GM19025 (cell line): Measurements from ENCODE around the gene EDC3.

Experiments
- ATAC-seq: cut with Tn5 transposase; IDR thresholded peaks from one replicate; pipeline ENCODE4 v1.9.1; 2021; ENCODE audit warnings: mild to moderate bottlenecking, low read depth, moderate library complexity; ENCODE audit not compliant: unreplicated experiment

EDC3 gene

DNA sequence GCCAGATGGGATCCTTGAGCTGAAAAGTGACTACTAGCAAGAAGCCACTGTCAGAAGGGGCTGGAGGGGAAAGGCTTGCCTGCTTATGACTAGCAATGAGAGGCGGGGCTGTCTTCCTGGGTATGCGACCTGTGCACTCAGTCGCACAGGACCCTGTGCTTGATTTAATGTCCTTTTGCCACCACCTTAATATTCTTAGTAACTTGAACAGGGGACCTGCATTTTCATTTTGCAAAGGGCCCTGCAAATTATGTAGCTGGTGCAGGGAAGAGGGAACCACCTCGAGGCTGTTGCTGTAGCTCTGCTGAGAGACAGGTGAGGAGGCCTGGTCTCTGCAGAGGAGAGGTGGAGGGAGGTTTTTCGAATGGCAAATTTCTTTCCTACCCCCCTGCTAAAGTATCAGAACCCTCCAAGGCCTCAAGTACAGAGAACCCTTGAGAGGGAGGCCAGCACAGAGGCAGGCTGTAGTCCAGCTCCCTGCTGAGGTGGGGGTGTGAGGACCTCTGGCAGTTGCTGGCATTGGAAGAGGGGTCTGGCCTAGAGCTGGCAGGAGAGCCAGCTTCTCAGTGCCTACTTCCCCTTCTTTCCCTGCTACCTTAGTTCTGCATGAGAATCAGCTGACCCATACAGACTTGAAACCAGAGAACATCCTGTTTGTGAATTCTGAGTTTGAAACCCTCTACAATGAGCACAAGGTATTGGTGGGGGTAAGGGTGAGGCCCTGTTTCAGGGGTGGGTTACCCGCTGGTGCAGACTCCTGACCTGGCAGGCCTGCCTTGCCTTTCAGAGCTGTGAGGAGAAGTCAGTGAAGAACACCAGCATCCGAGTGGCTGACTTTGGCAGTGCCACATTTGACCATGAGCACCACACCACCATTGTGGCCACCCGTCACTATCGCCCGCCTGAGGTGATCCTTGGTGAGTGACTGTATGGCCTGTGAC is 68.8 kb downstream of the EDC3 start:
- ATAC-seq: peak; percentile 56

DNA sequence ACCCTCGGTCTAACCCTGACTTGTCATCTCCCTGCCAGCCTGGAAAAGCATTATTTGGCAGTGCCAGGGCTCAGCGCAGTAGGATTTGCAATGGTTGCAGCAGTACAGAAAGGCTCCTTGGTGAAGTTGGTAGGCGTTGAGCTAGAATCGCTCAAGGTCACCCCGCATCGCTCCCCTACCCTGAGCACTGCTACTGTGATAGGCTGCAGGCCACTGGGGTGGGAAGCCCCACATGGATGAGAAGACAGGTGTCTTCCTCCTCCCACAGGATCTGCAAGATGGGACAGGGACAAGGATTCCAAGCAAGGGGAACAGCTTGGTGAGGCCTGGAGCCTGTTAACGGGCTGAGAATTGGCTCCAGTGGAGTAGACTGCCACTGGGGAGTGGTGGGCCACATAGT is 69.5 kb downstream of the EDC3 start:
- no peak for ATAC-seq

DNA sequence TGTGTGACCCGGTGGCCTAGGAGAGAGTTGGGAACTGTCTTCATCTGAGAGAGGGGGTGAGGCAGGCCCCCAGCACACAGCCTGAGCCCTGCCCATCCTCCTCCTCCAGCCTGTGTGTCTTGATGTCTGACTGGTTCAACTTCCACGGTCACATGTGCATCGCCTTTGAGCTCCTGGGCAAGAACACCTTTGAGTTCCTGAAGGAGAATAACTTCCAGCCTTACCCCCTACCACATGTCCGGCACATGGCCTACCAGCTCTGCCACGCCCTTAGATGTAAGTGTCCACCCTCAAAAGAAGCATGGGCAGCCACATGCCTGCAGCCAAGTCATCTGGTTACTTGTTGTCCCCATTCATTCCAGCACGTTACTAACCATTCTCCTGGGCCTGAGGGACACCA is 70.1 kb downstream of the EDC3 start:
- no peak for ATAC-seq

DNA sequence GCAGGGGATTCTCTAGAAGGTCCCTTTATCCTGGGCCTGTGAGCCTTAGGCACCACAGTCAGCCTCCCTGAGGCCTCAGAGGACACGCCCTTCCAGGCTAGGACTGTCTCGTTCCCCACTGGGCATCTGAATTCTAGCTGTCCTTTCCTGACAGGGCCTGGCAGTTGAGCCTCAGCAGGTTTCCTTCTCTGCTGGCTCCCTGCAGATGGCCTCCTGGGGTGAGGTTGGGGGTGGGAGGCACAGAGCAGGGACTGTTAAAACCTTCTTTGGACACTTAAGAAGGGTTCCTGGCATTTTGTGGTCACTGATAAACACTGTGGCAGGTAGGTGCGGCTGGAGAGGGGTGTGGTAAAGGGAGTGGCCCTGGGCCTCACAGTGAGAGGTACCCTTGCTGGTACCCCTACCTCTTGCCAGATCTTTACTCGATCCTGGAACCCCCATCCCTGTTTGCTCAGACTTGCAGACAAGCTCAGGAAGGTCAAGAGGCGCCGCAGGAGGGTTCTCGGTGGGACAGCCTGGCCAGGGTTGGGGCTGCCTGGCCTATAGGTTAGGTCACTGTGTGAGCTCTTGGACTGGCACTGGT is 71.7 kb downstream of the EDC3 start:
- ATAC-seq: no peak

DNA sequence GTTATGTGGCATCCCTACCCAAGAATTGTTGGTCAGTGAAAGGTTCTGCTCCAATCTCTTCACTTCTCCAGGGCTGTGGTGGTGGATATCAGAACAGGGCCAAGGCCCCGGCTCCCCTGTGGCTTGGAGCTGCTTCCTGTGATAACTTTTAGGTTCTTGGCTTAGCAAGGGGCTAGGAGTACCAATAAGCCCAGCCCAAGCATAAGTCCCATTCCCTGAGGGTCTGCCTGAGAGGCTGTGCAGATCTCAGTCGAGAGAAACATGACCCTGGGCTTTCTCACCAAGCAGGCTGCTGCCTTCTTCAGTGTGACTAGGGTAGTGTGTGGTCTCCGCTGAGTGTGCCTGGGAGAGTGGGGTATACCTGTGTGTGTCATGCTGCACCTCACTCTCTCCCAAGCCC is 73.1 kb downstream of the EDC3 start:
- ATAC-seq: no peak

DNA sequence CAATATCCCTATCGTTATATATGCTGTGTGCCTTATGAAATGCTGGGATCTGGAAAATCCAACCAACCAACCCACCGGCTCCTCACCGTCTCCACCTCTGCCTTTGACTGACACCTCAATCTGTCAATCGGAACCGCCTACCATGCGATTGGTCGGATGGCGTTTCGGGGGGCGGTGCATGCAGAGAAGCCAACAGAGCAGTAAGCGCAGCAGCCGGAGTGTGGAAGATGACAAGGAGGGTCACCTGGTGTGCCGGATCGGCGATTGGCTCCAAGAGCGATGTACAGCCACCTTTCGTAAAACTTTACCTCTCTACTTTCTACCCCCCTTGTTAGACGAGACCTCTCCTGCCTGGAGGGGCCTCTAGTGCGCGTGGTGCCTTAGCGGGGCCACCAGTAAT is 73.9 kb downstream of the EDC3 start:
- no peak for ATAC-seq

DNA sequence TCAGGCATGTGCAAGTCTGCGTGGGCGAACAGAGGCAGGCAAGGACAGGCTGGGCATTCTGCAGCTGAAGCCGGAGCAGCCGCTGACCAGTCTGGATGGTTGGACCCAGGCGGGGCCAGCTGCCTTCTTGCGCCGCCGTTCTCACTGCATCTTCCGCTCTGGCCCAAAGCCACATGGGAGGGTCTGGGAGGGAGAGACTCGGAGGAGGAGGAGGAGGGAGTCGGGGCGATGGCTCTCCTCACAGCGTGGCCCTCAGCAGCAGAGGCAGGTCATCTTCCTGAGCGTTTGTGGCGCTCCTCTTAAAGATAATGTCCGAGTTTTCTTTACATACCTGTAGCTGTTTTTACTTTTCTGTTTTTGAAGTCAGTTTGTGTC is 74.3 kb downstream of the EDC3 start:
- no peak for ATAC-seq

DNA sequence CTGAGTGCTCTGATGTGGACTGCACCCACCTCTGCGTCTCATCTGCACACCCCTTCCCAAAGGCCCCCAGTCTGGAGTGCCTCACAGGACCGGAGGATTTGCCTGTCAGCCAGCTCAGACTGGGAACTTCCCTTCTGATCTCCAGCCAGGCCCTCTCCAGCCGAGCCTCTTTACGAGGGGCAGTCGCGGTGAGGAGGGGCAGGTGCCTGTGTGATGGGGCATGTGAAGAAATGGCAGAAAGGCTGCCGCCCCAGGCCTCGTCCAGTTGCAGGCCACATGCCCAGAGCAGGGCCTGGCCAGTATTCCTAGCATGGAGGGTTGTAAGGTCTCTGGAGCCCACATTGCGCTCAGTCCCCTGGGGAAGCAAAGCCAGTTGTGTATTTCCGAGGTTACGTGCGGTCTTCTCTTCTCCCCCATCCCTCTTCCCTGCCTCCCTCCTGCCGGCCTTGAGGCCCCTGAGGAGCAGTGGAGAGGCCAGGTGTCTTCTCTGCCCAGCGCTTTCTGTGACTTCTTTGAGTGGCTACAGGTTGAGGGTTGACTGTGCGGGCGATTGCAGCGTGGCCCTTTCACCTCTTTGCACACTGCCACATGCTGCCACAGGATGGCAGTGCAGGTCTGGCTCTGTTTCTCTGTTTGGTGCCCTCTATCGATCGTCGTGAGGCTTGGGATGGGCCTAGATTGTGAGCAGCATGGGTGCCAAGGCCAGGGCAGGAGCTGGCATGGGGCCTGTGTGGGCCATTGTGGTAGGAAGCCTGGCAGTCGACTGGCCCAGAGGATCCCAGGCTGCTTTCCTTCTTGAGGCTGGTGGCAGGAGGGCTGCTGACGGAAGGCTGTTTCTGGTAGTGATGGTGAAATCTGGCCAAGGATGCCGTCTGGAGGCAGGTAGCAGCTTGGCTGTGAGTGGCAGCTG is 74.9 kb downstream of the EDC3 start:
- ATAC-seq: no peak

DNA sequence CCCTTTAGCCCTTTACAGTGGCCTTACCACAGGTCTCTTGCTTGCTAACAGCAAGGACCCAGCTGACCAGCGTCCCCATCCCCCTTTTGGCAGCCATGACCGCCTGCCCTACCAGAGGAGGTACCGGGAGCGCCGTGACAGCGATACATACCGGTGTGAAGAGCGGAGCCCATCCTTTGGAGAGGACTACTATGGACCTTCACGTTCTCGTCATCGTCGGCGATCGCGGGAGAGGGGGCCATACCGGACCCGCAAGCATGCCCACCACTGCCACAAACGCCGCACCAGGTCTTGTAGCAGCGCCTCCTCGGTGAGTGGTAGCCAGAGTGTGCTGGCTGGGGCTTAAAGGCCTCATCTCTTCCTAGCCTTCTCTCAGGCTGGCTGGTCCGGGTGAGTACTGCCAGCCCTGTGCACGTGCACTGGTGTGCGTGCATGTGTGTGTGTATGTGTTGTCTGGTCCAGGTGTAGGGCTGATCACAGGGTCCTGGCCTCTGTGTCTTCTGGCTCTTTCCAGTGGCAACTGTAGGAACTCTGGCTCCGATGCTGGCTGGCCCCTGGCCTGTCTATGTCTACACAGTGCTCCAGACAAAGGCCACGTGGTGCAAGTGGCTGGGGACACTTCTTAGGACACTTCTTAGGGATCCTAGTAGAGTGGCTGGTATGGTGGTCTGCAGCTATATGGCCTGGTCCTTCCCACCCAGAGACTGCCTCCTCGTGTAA is 75.7 kb downstream of the EDC3 start:
- ATAC-seq: no peak

DNA sequence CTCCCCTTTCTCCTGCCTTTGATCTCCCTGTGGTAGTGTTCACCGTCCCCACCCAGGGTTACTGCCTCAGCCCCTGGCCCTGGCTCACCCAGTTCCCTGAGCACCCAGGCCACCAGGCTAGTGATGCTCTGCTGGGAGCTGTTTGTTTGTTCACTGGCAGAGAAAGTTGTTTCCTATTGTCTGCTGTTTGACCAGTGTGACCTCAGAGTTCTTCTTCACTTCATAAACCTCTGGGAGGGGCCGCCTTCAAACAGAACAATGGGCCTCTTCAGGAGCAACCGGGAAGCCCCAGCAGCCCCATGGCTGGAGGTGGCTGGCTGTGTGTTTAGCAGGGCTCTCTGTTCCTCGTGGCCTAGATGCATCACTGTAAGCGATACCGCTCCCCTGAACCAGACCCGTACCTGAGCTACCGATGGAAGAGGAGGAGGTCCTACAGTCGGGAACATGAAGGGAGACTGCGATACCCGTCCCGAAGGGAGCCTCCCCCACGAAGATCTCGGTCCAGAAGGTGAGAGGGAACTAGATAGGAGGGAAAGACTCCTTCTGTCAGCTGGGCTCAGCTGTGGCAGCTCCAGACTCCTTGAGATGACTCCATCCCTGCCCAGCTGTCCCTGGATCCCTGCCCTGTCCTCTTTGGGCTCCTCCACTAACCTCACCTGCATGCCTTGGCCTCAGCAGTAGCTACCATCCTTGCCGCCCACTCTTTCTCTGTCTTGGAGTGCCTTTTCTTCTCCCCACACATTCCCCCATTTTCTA is 76.8 kb downstream of the EDC3 start:
- no peak for ATAC-seq

DNA sequence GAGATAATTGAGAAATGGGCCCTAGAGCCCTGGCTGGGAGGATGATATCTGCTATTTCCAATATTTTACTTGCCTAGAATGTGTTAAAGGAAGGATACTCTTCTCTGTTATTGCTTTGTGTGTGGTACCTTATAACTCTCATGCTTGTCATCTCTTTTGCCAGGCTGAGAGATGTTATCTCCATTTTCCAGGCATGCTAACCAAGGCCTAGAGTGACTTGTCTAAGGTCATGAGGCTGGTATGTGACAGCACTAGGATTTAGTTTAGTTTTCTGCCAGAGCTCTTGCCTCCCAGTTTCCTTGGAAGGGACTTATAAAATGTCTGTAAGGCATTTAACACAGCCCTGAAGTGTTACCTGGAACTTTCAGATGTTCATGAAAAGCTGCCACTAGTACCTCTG is 78.8 kb downstream of the EDC3 start:
- no peak for ATAC-seq

DNA sequence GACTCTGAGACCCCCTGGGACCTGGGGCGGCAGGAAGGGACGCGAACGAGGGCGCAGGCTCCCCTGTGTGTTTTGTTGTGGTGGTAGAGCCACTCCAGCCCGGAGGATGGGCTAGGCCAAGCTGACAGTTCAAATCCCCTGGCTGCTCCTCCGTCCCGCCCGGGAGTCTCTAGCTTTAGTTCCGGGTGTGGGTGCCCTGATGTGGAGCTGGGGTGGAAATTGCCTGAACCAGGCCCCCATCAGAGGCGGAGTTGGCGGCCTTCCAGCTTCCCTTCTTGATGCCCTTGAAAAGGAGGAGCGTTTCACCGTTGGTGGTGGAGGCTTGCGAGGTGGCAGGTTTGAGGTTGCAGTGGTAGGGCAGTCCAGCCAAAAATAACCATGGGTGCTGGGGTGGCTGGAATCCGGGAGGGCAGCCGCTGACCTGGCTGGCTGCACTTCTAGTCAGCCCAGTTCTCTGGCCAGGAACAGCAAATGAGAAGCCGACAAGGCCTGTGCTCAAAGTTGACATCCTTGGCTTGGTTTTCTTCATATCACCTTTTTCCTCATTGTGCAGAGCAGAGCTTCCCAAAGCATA is 79.4 kb downstream of the EDC3 start:
- ATAC-seq: no peak

DNA sequence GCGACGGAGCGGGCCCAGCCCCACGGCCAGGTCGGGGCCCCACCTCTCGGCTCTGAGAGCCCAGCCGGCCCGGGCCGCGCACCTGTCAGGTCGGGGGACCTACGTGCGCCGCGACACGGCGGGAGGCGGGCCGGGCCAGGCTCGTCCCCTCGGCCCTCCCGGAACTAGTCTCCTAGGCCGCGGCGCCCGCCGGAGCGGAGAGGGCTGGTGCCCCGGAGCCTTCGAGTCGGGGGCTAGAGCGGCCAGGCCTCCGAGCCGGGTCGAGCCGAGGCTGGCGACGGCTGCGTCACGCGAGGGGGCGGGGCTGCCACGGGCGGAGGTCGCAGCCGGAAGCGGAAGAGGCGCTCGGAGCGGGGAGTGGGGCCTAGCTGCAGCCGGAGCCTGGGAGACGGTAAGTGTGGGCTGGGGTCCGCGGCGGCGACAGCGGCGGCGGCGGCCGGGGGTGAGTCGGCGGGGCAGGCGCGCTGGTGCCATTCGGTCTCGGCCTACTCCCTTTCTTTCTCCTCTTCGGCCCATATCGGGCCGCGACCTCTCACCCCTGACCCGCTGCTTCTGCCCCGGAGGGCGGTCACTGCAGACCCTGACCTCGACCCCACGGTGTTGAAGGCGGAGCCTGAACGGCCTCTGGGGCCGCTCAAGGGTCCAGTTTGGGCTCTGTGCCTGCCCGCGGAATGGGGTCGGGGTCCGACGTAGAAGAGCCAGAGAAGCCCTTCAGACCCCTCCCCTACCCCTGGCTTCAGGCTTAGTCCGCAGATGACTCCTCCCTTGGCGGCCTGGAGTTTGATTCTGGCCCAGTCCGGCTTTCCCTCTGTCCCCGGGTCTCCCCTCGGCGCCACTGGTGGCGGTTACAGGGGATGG is 80.1 kb downstream of the EDC3 start, which contains the start of gene CLK3:
CLK3 (plus strand) TSS at position 329 of the 858 bp plus-strand sequence. CDS start 3,361 bp downstream, outside the sequence.
- peak; percentile 78 for ATAC-seq

DNA sequence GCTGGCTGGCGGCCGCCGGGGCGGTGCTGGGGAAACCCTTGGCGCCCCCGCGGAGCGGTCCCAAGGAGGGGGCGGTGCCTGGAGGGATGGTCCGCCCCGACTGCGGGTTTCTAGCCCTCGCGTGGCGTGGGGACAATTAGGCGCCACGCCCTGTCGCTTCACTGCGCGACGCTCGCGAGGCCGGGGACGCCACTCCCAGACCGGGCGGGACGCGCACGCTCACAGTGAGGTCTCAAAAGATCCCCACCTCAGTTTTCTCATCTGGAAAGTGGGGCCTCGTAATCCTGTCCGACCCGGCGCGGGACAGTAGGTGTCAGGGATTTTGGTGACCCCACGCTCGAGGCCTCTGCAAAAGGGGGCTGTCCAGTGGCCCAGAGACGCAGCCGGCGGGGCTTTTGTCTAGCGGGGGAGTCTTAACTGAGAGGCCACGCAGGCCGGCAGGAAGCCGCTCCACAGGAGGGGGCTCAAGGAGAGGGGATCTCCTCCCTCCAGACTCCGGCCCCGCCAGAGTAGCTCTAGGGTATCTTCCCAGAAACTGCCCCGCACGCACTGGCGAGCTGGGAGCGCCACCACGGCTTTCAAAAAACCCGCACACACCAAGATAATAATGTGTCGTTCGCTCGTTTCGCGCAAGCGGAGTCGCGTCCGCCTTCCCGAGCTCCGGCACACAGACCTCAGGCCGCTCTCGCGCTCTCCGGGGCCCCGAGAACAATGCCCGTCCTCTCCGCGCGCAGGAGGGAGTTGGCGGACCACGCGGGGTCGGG is 80.9 kb downstream of the EDC3 start:
- ATAC-seq: peak; percentile 51

DNA sequence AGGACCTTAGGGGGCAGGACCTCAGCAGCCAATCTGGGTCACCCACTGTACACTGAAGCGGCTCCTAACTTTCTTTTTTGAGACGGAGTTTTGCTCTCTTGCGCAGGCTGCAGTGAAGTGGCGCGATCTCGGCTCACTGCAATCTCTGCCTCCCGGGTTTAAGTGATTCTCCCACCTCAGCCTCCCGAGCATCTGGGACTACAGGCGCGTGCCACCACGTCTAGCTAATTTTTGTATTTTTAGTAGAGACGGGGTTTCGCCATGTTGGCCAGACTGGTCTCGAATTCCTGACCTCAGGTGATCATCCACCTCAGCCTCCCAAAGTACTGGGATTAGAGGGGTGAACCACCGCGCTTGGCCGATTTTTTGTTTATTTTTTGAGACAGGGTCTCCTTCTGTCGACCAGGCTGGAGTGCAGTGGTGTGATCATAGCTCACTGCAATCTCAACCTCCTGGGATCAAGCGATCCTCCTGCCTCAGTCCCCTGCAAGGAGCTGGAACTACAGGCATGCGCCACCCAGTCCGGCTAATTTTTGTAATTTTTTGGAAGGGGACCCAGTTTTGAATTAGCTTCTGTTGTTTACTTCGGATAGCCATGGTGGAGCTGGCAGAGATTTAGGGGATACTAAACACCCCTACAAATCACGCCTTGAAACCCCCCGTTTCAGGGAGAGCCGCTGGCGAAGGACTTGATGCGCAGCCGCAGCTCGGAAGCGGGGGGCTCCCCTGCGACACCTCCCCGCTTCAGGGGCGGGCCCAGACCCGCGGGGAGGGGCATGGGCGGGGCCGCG is 81.7 kb downstream of the EDC3 start:
- ATAC-seq: no peak

DNA sequence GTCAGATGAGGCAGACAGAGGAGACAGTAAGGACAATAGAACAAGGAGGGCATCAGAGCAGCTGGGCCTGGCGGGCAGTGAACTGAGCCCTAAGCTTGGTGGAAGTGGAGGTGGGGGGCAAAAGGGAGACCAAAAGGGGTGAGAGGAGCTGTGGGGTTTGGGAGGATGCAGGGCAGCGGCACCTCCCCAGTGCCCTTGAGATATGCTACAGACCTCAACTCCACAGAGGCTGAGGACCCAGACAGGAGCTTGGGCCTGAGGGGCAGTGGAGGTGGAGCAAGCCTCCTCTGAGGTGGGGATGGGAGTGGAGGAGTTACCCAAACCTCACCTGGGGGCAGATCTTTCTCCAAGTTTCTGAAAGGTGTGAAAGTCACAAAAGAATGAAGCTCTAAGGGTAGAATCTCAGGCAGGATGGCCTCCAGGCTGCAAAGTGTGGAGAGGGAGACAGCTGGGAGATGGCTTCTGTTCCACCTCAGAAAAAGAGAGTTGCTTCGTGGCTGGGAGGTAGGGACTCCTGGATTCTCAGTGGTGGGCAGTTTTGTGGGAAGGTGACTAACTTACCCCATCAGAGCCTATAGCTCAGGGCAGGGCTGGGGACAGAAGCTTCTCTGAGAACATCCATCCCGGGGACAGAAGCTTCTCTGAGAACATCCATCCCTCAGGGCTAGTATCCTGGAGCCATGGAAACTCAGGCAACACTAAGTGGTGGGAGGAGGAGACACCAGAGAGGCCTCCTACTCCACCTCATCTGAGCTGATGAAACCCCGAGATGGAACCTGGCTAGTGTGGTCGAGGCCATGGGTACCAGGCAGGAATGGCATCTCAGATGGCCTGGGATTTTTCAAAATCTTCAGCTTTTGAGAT is 82.5 kb downstream of the EDC3 start:
- no peak for ATAC-seq
